Adrenal gland (tissue), 5 donors: ENCODE measurements around the gene FXYD7.

Experiments
- CTCF ChIP-seq, 6 experiments: fragments of 450-650 bp in 4 of 6; fragments of 200-600 bp in 2 of 6; sonication (generic) in 1 of 6; IDR thresholded peaks; 1 replicate in 5 of 6; 2 replicates in 1 of 6; pipeline versions ENCODE4 v1.5.1 to v1.8.0; 2016 to 2021; ENCODE audit warnings: antibody characterized with exemption in 6 of 6, mild to moderate bottlenecking in 2 of 6, moderate library complexity in 1 of 6
- POLR2A ChIP-seq, 2 donors: fragments of 450-650 bp; IDR thresholded peaks; one replicate each; pipeline ENCODE4 v1.6.1; 2017; ENCODE audit warnings: antibody characterized with exemption in 2 of 2, mild to moderate bottlenecking in 2 of 2, moderate library complexity in 1 of 2
- donor health status: DM: no; HTN: no; CAD: no.

GRCh38 chr19:35184267-35184666 lies 41.2 kb downstream of the FXYD7 start:
- no peak for TF ChIP-seq POLR2A (IDR thresholded peaks at IDR 0.05)
- TF ChIP-seq CTCF (IDR thresholded peaks at IDR 0.05): no peak
